ENCODE results near the gene NPY5R.

NPY5R gene

DNA sequence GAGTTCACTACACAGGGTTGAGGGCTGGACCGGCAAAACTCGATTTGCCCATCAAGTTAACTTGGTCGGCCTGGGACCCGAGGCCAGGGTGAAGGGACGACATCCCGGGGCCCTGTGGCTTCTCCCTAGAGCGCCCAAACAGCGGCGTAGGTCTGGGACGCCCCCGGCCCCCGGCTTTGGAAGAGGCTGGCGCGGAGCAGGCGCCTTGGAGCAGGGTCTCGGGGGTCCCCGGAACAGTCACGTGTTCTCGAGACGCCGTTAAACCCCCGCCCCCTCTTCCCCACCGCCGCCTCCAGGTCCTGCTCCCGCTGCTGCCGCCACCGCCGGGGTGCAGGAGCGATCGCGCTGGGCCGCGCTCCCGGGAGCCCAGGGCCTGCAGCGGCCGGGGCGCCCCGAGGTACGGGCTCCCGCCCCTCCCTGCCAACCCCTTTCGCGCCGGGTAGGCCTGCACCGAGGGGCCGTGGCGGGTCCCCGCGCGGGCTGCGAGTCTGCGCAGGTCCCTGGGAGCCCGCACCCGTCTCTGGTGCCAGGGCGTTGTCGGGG, at the start of gene NPY5R:
Gene NPY5R, plus strand, starts transcription at position 289 of the 543 bp plus-strand sequence. CDS start 6,382 bp downstream, outside the sequence.
- no peak for DNase-seq (ENCODE audit: low spot score)

DNA sequence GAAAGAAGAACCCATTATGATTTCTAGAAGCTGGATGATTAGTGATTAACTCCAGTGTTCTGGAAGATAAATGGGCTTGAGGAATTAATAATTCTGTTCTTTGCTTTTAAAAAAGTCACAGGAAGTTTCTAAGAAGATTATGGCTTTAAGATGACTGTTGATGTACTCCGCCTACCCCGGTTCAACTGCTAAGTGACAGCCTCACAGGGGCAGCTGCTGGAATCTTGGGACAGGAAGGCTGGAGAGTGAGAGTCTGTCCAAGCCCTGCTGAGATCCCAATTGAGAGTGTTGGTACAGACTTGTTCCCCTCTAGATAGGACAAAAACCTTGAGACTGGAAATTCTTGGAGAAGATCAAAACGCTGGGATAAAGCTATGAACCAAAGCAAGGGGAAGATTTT, 48.6 kb upstream of the NPY5R start:
- DNase-seq (ENCODE audit: low spot score) = no peak

DNA sequence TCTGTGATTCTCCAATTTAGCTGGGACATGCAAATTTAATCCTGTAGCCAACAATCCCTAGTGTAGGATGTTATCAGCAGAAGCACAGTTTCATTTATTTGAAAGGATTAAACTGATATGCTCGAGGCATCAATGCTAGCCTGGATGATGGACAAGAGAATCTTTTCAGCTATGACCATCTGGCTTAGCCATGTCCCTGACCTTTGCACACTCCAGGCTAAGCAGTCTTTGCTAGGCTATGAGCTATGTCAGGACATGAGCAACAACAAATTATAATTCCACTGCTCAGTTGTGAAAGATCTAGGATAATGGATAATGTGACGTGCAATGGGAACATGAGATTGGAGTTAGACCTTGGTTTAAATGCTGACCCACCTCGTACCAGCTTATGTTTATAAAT, 43.2 kb upstream of the NPY5R start:
- DNase-seq (ENCODE audit: low spot score) = no peak

- DNase-seq (ENCODE audit: low spot score) = no peak
These were observed 40.6 kb upstream of the NPY5R start for GRCh38 chr4:163303069-163303468.

DNA sequence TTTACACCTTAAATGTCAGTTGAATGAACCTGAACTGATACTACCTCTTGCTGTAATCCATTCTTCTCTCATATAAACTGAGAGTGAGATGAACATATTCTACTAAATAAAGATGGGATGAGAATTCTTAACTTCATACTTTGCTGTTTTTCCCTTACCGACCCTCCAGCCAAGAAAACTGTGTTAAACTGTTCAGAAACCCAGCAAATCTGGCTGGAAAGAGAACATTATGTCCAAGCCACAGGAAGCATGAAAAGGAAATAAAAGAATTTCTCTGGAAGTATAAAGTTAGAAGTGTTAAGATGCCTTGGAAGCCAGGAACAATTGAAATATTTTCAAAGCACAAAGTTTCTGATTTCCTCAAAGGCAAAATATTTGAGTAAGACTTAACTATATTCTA, 34.2 kb upstream of the NPY5R start:
- no peak for DNase-seq (ENCODE audit: low spot score)

DNA sequence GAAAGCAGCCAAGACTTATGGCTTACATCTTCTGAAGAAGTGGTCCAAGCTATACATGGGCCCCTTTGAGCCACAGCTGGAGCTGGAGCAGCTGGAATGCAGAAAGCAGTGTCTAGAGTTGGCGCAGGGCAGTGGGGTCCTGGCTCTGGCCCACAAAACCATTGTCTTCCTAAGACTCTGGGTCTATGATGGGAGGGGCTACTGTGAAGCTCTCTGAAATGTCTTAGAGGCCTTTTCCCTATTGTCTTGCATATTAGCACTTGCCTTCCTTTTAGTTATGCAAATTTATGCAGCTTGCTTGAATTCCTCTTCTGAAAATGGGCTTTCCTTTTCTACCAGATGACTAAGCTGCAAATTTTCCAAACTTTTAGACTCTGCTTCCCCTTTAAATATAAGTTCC, 26.6 kb upstream of the NPY5R start:
- no peak for DNase-seq (ENCODE audit: low spot score)

DNA sequence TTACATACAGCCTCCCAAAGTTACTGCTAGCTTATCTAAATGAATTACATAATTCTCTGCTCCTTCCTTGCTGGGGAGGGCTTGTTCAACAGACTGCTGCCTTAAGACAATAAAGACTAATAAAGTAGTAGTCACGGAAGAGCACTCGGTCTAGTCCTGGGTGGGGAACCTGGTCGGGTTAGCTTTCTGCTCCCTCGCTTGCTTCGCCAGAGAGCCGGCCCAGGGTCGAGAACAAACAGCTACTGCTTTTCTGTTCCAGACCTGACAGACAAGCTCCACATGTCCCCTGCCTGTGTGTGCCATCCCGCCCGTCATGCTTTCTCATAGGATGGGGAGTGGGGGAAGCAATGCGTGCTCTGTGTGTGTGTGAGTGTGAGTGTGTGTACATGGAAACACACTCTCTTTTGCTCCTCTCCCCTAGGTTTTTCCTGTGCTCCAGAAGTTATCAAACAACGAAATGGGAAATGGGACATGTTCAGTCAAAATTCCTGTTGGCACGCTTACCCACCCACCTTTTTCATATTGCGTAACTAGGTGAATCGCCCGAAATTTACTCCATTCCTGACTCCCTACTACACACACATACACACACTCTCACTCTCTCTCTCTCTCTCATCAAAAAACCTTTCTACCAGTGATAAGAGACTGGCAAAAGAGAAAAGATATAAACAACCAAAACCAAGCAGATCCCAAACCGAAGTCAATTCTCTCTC, 12.6 kb upstream of the NPY5R start:
- no peak for DNase-seq (ENCODE audit: low spot score)

- no peak for DNase-seq (ENCODE audit: low spot score)
These were observed 11.9 kb upstream of the NPY5R start for GRCh38 chr4:163331629-163332376.

GRCh38 chr4:163332526-163333406, 10.9 kb upstream of the NPY5R start, which contains the start of gene NPY1R:
TSS of gene NPY1R (minus strand) at chr4:163332596. CDS start at chr4:163326554, 6,042 bp downstream.
- no peak for DNase-seq (ENCODE audit: low spot score)

GRCh38 chr4:163335384-163335783, 8.3 kb upstream of the NPY5R start:
- DNase-seq (ENCODE audit: low spot score) = no peak

GRCh38 chr4:163344147-163345125, 744 bp downstream of the NPY5R start:
- DNase-seq (ENCODE audit: low spot score) = no peak

- DNase-seq (ENCODE audit: low spot score) = no peak
These were observed 7.0 kb downstream of the NPY5R start for GRCh38 chr4:163350672-163351071.

- DNase-seq (ENCODE audit: low spot score) = no peak
These were observed 9.4 kb downstream of the NPY5R start for GRCh38 chr4:163353054-163353453.

- no peak for DNase-seq (ENCODE audit: low spot score)
These were observed 12.4 kb downstream of the NPY5R start for GRCh38 chr4:163356104-163356503.

DNA sequence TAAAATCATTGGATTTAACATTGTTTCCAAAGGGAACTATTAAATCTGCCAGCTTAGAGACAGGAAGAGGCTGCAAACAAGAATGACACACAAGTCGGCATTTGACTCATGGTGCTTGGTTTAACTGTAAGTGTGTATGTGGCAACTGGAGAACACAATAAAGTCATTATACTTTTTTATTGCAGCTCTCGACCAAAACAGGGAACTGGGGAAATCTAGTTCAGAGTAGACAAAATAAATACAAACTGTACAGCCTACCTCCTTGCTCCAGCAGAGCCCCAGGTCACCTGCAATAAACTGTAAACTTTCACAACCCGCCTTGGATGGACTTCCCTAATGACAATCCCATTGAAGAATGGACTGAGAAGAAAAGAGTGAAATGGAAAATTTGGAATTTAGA, 24.0 kb downstream of the NPY5R start:
- DNase-seq (ENCODE audit: low spot score) = no peak

- no peak for DNase-seq (ENCODE audit: low spot score)
These were observed 28.3 kb downstream of the NPY5R start for GRCh38 chr4:163372029-163372428.

DNA sequence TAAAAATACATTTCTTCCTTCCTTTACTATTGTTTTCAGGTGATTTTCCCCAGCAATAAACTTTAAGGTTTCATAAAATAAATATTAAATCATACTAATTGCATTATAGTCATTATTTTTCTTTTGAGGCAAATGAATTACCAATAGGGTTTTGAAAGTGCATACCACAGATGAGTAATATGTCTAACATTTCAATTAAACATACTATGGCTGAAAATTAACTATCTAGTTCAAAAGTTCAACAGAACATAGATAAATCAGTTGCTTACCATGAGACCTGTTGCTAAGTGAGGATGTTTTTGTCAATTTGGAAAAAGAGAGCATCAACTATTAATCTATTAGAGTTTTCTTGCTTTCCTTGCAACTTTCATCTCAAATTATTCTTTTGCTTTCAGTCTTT, 35.0 kb downstream of the NPY5R start:
- DNase-seq (ENCODE audit: low spot score) = no peak

DNA sequence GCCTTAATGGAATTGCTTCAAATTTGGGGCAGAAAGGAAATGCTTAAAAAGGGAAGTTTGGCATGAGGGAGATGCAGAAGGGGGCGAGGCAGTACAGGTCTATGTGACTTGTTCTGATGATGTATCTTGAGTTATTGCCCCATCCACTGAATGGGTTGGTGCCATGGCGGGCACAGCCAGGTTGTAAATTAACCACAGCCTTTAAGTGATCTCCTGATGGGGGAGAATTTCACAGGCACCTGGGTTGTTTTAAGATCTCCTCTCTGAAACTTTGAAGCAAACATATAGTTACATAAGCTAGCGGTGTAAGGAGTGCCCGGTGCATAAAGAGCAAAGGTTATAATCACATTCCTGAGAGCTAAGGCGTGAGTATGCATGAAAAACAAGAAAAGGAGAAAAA, 37.0 kb downstream of the NPY5R start:
- no peak for DNase-seq (ENCODE audit: low spot score)

GRCh38 chr4:163382178-163382869, 38.6 kb downstream of the NPY5R start:
- no peak for DNase-seq (ENCODE audit: low spot score)

- DNase-seq (ENCODE audit: low spot score) = no peak
These were observed 40.7 kb downstream of the NPY5R start for GRCh38 chr4:163384434-163384833.
